ENCODE data around the gene PAK1.

The PAK1 gene

GRCh38 chr11:77303328-77303727 is 170.6 kb downstream of the PAK1 start:
- DNase-seq (ENCODE audit: low read depth): no peak

DNA sequence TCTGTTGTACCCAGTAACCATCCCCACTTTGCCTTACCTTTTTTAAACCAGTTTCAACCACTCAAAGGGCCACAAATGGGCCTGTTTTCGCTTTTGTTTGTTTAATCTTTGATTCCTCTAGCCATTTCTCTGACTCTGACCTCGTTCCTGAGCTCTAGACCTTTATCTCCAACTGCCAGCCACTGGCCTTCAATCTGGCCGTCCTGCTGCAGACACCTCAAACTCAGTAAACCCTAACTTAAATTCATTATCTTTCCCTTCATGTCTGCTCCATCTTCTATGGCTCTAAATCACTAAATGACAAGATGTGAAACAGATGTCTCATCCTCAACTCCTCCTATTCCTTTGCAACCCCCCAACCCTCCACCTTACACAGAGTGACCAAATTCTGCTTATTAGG is 171.1 kb downstream of the PAK1 start:
- DNase-seq (ENCODE audit: low read depth): no peak

DNA sequence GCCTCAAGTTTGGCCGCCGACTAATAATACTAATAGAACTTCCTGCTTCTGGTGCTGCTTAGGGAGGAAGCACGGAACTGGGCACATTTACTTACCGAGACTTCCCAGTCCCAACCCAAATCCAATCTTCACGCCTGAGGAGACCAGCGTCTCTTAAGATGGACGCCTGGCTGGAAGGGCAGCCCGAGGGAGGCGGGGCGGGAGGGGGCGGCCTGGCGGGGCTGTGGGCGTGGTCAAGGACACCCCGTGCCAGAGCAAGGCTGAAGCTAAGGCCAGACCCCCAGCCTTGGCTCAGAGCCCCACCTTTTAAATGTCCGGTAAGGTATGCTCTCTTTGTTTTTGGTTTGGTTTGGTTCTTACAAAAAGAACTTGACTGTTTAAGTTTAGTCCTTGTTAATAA is 172.4 kb downstream of the PAK1 start, which contains the start of gene GDPD4:
GDPD4 (minus strand) TSS at position 177 of the 400 bp plus-strand sequence. CDS start 16,549 bp downstream, outside the sequence.
- DNase-seq (ENCODE audit: low read depth): no peak

DNA sequence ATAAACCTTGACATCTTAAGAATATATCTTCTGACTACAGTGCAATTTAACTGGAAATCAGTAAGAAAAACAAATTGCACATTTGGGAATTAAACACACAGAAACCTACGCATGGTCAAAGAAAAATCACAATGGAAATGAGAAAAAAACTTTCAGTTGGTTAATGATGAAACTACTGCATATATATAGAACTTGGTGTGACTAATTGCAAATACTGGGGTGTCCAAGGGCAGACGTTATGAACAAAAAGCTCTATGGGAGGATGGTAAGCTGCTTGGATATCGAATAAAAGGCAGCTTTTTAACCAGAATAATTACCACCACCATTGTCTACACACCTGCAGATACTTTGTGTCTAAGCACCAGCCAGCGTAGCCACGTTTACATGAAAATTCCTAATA is 173.2 kb downstream of the PAK1 start:
- DNase-seq (ENCODE audit: low read depth): no peak

DNA sequence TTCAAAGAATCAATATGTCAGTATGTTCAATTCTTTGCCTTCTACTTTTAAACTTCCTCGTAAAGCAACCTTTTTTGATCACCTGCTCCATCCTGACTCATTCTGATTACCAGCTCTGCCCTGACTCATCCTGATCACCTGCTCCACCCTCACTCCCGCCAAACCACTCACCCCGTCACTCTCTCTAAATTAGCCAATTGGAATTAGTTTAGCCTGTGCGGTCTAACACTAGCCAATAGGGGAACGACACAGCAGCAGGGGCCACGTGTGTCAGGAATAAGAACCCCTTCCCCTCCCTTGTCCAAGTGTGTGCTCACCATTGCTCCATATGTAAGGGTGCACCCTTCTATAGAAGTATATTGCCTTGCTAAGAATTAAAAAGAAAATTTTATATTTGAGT is 173.9 kb downstream of the PAK1 start:
- peak; percentile 30 for DNase-seq (ENCODE audit: low read depth)

DNA sequence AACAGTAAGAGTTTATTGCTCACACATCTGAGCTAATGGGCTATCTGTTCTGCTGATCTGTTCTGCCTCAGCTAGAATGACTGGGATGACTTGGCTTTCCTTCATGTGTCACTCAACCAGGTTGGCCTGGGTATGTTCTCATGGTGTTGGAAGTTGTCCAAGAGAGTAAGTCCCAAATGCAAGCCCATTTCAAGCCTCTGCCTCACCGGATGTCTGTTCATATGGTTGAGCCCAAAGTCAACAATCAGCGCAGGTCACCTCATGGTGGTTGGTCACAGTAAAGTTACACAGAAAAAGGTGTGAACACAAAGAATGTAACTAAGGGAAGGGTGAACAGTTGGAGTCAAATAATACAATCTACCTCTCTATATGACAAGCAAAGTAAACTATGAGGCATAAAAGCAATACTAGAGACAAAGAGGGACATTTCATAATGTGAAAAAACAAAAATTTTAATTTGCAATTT is 174.3 kb downstream of the PAK1 start:
- DNase-seq (ENCODE audit: low read depth): peak; percentile 55

- DNase-seq (ENCODE audit: low read depth): no peak
Measured at GRCh38 chr11:77294040-77294439, 179.9 kb downstream of the PAK1 start.

DNA sequence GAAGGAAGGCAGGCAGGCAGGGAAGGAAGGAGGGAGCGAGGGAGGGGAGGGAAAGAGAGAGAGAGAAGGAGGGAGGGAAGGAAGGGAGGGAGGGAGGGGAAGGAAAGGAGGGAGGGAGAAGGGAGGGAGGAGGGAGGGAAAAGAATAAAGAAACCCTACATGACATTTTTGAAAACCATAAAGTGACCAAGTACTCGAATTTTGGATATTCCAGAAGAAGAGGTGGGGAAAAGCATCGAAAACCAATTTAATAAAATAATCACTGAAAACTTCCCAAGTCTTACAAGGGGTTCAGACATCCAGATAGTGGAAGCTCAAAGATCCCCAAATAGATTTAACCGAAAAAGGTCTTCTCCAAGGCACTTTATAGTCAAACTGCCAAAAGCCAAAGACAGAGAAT is 184.2 kb downstream of the PAK1 start:
- no peak for DNase-seq (ENCODE audit: low read depth)

DNA sequence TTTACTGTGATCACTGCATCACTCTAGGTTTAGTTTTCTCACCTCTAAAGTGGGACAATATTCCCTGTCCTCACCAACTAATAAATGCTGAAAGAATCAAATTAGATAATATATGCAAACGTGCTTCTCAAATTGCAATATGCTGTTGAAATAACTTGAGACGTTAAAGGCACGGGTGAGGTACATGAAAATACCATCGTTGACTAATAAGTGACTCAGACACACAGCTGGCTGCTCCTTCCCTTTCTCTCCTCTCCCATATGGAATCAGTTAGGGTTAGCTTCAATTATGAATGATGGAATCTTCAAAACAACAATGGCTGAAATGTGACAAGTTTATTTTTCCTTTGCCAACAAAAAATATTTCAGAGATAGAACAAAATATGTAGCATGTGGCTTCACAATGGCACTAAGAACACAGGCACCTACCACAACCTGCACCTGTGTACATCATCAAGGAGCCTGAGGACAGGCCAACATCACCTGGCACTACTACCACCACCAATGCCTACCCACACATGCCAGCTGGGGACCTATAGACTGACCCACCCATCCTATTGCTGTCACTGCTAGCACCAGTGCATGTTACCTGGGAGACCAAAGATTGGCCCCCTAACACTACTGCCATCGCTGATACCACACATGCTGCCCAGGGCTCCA is 186.2 kb downstream of the PAK1 start:
- DNase-seq (ENCODE audit: low read depth): peak; percentile 89

GRCh38 chr11:77287136-77287535 is 186.8 kb downstream of the PAK1 start:
- peak; percentile 37 for DNase-seq (ENCODE audit: low read depth)

GRCh38 chr11:77284476-77285468 is 189.1 kb downstream of the PAK1 start:
- DNase-seq (ENCODE audit: low read depth): no peak

GRCh38 chr11:77283101-77283500 is 190.8 kb downstream of the PAK1 start:
- DNase-seq (ENCODE audit: low read depth): no peak

DNA sequence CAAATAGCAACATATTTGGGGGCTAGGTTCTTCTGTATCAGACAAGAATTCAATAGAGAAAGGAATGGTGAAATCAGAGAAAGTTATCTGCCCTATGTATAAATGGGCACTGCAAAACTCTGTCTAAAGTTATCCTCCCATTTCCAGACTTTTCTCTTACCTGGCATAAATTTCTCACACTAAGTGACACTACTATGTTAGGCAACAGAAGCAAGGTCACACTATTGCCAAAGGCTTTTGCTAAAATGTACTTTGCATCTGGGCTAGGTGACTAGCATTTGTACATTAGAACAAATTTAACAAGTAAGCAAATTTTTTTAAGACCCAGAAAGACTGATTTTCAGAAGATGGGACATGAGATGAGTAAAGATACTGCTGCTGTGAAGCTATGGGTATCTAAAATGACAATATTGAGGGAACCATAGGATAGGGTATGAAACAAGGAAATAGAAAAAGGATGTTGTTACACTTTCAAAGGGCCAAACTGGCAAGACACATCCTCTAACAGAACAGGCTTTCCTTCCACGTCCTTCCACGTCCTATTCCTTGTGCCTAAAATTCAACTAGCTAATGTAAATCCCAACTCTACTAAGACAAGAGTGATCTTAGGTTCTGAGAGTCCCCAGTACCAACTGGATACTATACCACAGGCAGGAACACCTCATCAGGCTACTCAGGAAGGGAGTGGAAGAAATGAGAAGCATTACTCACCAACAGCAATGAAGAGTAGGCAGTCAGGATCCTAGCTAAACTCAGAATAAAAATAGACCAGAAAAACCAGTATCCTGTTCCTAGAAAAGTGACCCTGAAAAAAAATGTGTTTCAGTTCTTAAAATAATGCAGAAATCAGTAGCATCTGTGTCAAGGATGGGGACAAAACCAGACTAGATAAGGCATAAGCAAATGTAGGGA is 195.0 kb downstream of the PAK1 start:
- DNase-seq (ENCODE audit: low read depth): peak; percentile 79

GRCh38 chr11:77276271-77276670 is 197.6 kb downstream of the PAK1 start:
- DNase-seq (ENCODE audit: low read depth): no peak
